GM12874 (cell line): ENCODE results near the gene CAMP.

Experiments used
- CTCF ChIP-seq: IDR thresholded peaks from 2 replicates; pipeline ENCODE4 v1.5.1; 2011; ENCODE audit warnings: low read depth, mild to moderate bottlenecking, control low read depth, low read length, moderate library complexity; ENCODE audit not compliant: insufficient read depth

CAMP gene

GRCh38 chr3:48245136-48245535 lies 21.8 kb downstream of the CAMP start:
- TF ChIP-seq CTCF = no peak

- no peak for TF ChIP-seq CTCF
Measured at GRCh38 chr3:48247401-48247811, 24.1 kb downstream of the CAMP start.

- no peak for TF ChIP-seq CTCF
Measured at GRCh38 chr3:48248095-48248850, 25.0 kb downstream of the CAMP start.

- no peak for TF ChIP-seq CTCF
Measured at GRCh38 chr3:48256557-48256956, 33.3 kb downstream of the CAMP start.

GRCh38 chr3:48258530-48258929 lies 35.2 kb downstream of the CAMP start:
- no peak for TF ChIP-seq CTCF

- no peak for TF ChIP-seq CTCF
Measured at GRCh38 chr3:48267782-48268181, 44.5 kb downstream of the CAMP start.

GRCh38 chr3:48268381-48268935 lies 45.2 kb downstream of the CAMP start:
- TF ChIP-seq CTCF = no peak
